Fibroblast of lung (primary cell): ENCODE measurements around the gene DDHD1. TPM values are rescaled to one million over a fixed set of nuclear protein-coding genes. Genes with fewer than 3 reads are reported as not detected.
A peak's percentile ranks its signal among the peaks of the same experiment; 100 is the strongest.

Source experiments
- DNase-seq, 2 donors: peaks; one replicate each; pipeline versions ENCODE4 v3.0.0 to v3.0.0-alpha.2; 2010; ENCODE audit warnings: low read depth in 2 of 2
- H2AFZ ChIP-seq: 2 replicates; pipeline ENCODE4 v1.5.1; 2012; ENCODE audit warnings: low read length, control low read depth, inconsistent platforms
- H3K27ac ChIP-seq: 2 replicates; pipeline ENCODE4 v1.5.1; 2011; ENCODE audit warnings: low read length, control low read depth; ENCODE audit not compliant: insufficient read depth
- H3K27me3 ChIP-seq: 2 replicates; pipeline ENCODE4 v1.5.1; 2011; ENCODE audit warnings: mild to moderate bottlenecking, low read length; ENCODE audit not compliant: control insufficient read depth, insufficient read depth
- H3K36me3 ChIP-seq: 2 replicates; pipeline ENCODE4 v1.5.1; 2011; ENCODE audit warnings: low read length; ENCODE audit not compliant: control insufficient read depth, insufficient read depth
- H3K4me1 ChIP-seq: 2 replicates; pipeline ENCODE4 v1.5.1; 2011; ENCODE audit warnings: low read length; ENCODE audit not compliant: control insufficient read depth, insufficient read depth; ENCODE audit errors: extremely low read depth
- H3K4me2 ChIP-seq: 2 replicates; pipeline ENCODE4 v1.5.1; 2011; ENCODE audit warnings: low read length, control low read depth; ENCODE audit not compliant: insufficient read depth; ENCODE audit errors: extremely low read depth
- H3K4me3 ChIP-seq, 4 experiments: fragments of 200-600 bp in 1 of 4; sonication (generic) in 1 of 4; replicated peaks in 1 of 4; 2 replicates each; pipeline ENCODE4 v1.5.1; 2011 to 2016; ENCODE audit warnings: low read length in 4 of 4, low read depth in 3 of 4, mild to moderate bottlenecking in 3 of 4, control low read depth in 2 of 4, inconsistent platforms in 1 of 4, mixed read lengths in 1 of 4; ENCODE audit not compliant: insufficient read depth in 1 of 4; ENCODE audit errors: control extremely low read depth in 1 of 4
- H3K79me2 ChIP-seq: 2 replicates; pipeline ENCODE4 v1.5.1; 2012; ENCODE audit warnings: mild to moderate bottlenecking, low read length, inconsistent platforms; ENCODE audit not compliant: control insufficient read depth, insufficient read depth
- H3K9ac ChIP-seq: 2 replicates; pipeline ENCODE4 v1.5.1; 2011; ENCODE audit warnings: mild to moderate bottlenecking, low read length, control low read depth; ENCODE audit not compliant: insufficient read depth
- H3K9me3 ChIP-seq: 2 replicates; pipeline ENCODE4 v1.5.1; 2012; ENCODE audit warnings: low read depth, low read length; ENCODE audit not compliant: control insufficient read depth, insufficient read depth
- H4K20me1 ChIP-seq: 2 replicates; pipeline ENCODE4 v1.5.1; 2011; ENCODE audit warnings: low read length; ENCODE audit not compliant: control insufficient read depth, insufficient read depth; ENCODE audit errors: extremely low read depth
- CTCF ChIP-seq, 2 donors: IDR thresholded peaks in 1 of 2; conservative IDR thresholded peaks in 1 of 2; 1 replicate in 1 of 2; 2 replicates in 1 of 2; pipeline ENCODE4 v1.5.1; 2011 to 2012; ENCODE audit warnings: low read length in 2 of 2, control low read depth in 1 of 2, inconsistent platforms in 1 of 2, low read depth in 1 of 2, mild to moderate bottlenecking in 1 of 2
- EZH2 ChIP-seq: IDR thresholded peaks from 2 replicates; pipeline ENCODE4 v1.5.1; 2012; ENCODE audit warnings: low read length, control low read depth, mild to moderate bottlenecking; ENCODE audit errors: missing control alignments
- polyA plus RNA-seq, 2 donors: library from polyadenylated mRNA; depleted of rRNA in 1 of 2; stranded (reverse) in 1 of 2; unstranded in 1 of 2; fragments of >200 nt; gene quantifications; 2 replicates each; pipeline ENCODE4 v1.2.1, GENCODE V29; 2011 to 2012; ENCODE audit warnings: missing spikeins in 1 of 2
- total RNA-seq: library from RNA; depleted of rRNA; stranded (reverse); fragments of >200 nt; gene quantifications from 2 replicates; pipeline ENCODE4 v1.2.1, GENCODE V29; 2014

The DDHD1 gene
- total and polyA plus RNA-seq, 2 donors (not counting 1 experiment from before 2014, with no cell fraction given) = 13.6 to 30.6 TPM

- H3K36me3 ChIP-seq = no peaks in the 10 kb centered on the region
- no peak for DNase-seq
- H3K27ac ChIP-seq = no peak overlapping the region
- no peak for TF ChIP-seq EZH2
- TF ChIP-seq CTCF (conservative IDR thresholded peaks at IDR 0.05 in 1 of 2, IDR thresholded peaks at IDR 0.05 in 1 of 2; ENCODE audit: low read depth in 1 of 2, low read length in 2 of 2) = no peak
- no peaks in the 10 kb centered on the region for H3K27me3 ChIP-seq
- H3K79me2 ChIP-seq = peaks cover 1% of the 10 kb centered on the region
- H3K9me3 ChIP-seq = no peaks in the 10 kb centered on the region
- no peak overlapping the region for H2AFZ ChIP-seq
- no peaks in the 10 kb centered on the region for H3K4me1 ChIP-seq
- no peak overlapping the region for H3K9ac ChIP-seq
- no peaks in the 10 kb centered on the region for H4K20me1 ChIP-seq
- H3K4me3 ChIP-seq = no peak overlapping the region
- H3K4me2 ChIP-seq = no peak overlapping the region
These were observed 25.3 kb downstream of the DDHD1 start for GRCh38 chr14:53127832-53128231.

- H3K4me3 ChIP-seq = peak overlapping the region in 3 of 4 experiments; percentile 12 to 42 (median 42)
- H3K27ac ChIP-seq = peak overlapping the region; percentile 8
- DNase-seq = no peak
- peaks cover 1% of the 10 kb centered on the region for H3K79me2 ChIP-seq
- no peaks in the 10 kb centered on the region for H4K20me1 ChIP-seq
- H3K4me2 ChIP-seq = peak overlapping the region; percentile 90
- no peaks in the 10 kb centered on the region for H3K9me3 ChIP-seq
- TF ChIP-seq CTCF (conservative IDR thresholded peaks at IDR 0.05 in 1 of 2, IDR thresholded peaks at IDR 0.05 in 1 of 2; ENCODE audit: low read depth in 1 of 2, low read length in 2 of 2) = no peak
- H3K36me3 ChIP-seq = no peaks in the 10 kb centered on the region
- H3K27me3 ChIP-seq = no peaks in the 10 kb centered on the region
- H3K4me1 ChIP-seq = no peaks in the 10 kb centered on the region
- no peak overlapping the region for H3K9ac ChIP-seq
- no peak overlapping the region for H2AFZ ChIP-seq
These were observed 26.0 kb downstream of the DDHD1 start for GRCh38 chr14:53127151-53127550.

- Histone ChIP-seq H2AFZ (peak overlapping the region; percentile 0), H3K4me3 (peak overlapping the region in 3 of 4 experiments; percentile 12 to 42 (median 42)), H3K36me3 (no peaks in the 10 kb centered on the region), H3K27me3 (no peaks in the 10 kb centered on the region), H3K79me2 (peaks cover 1% of the 10 kb centered on the region), H3K4me1 (no peaks in the 10 kb centered on the region), H3K9ac (no peak overlapping the region), H3K4me2 (peak overlapping the region; percentile 90), H3K9me3 (no peaks in the 10 kb centered on the region), H4K20me1 (no peaks in the 10 kb centered on the region), H3K27ac (peak overlapping the region; percentile 8)
- no peak for TF ChIP-seq CTCF (conservative IDR thresholded peaks at IDR 0.05 in 1 of 2, IDR thresholded peaks at IDR 0.05 in 1 of 2; ENCODE audit: low read depth in 1 of 2, low read length in 2 of 2)
- no peak for TF ChIP-seq EZH2
- DNase-seq = peak in 1 of 2 donors; percentile 38
These were observed 26.4 kb downstream of the DDHD1 start for GRCh38 chr14:53126731-53127130.
